ENCODE results near the gene PRRT1. TPM values are rescaled to one million over a fixed set of nuclear protein-coding genes. Genes with fewer than 3 reads are reported as not detected.

Gene PRRT1
- polyA plus RNA-seq, 1 donor (not counting 4 experiments of a cell fraction or from before 2014, with no cell fraction given), result 0.09 TPM

DNA sequence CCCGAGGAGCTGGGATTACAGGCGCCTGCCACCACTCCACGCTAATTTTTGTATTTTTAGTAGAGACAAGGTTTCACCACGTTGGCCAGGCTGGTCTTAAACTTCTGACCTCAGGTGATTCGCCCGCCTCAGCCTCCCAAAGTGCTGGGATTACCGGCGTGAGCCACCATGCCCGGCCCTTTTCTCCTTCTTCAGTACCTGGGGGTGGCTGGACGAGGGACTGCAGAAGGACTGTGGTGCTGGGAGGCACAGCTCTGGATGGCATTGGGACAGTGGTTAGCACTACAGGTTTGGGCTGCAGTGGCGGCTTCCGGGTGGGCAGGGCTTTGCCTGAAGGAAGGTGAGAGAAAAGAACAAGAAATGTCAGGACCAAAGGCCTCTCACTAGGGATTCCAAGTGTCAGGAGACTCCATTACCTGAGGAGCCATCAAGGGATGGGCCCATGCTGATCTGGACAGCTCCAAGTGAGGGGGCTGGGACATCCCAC, 31.1 kb downstream of the PRRT1 start:
- H4K20me1 ChIP-seq (ENCODE audit: control insufficient read depth, extremely low read depth, insufficient read depth, low read length), result no peaks in the 10 kb centered on the region
- H2AFZ ChIP-seq (ENCODE audit: control insufficient read depth, low read length), result no peak overlapping the region
- H3K9me1 ChIP-seq (ENCODE audit: control insufficient read depth, extremely low read depth, insufficient read depth, low read length), result no peaks in the 10 kb centered on the region
- dilution Hi-C loops (cut with MboI; ENCODE audit: extremely low pct_ligation_motif_present, low sequenced_read_pairs), result no loop called here
- no peaks in the 10 kb centered on the region for H3K4me1 ChIP-seq (ENCODE audit: control insufficient read depth, extremely low read depth, insufficient read depth, low read length)
- FAIRE-seq (no peak), DNase-seq (ENCODE audit: low read depth, low spot score) (no peak)
- no peak overlapping the region for H3K27ac ChIP-seq (ENCODE audit: control insufficient read depth, insufficient read depth, low read length)
- no peaks in the 10 kb centered on the region for H3K79me2 ChIP-seq (ENCODE audit: control insufficient read depth, insufficient read depth, low read length)
- peaks cover 28 to 34% of the 10 kb centered on the region in 2 experiments for H3K36me3 ChIP-seq (ENCODE audit: control insufficient read depth in 2 of 2, extremely low read depth in 1 of 2, insufficient read depth in 2 of 2, low read length in 2 of 2)
- H3K4me2 ChIP-seq (ENCODE audit: control insufficient read depth, extremely low read depth, insufficient read depth, low read depth, low read length), result no peak overlapping the region
- no peaks in the 10 kb centered on the region for H3K9me3 ChIP-seq (ENCODE audit: control insufficient read depth, low read depth, low read length)
- H3K27me3 ChIP-seq (ENCODE audit: control insufficient read depth, extremely low read depth, insufficient read depth, low read length), result no peaks in the 10 kb centered on the region
- H3K9ac ChIP-seq (ENCODE audit: control insufficient read depth, extremely low read depth, insufficient read depth, low read length), result no peak overlapping the region
- H3K4me3 ChIP-seq (ENCODE audit: control insufficient read depth in 2 of 3, extremely low read depth in 1 of 3, insufficient read depth in 2 of 3, low read depth in 1 of 3, low read length in 3 of 3), result no peak overlapping the region
- TF ChIP-seq CTCF (optimal IDR thresholded peaks at IDR 0.05 in 1 of 3, IDR thresholded peaks at IDR 0.05 in 1 of 3, conservative IDR thresholded peaks at IDR 0.05 in 1 of 3; ENCODE audit: extremely low read depth in 1 of 3, insufficient read depth in 2 of 3, low read length in 3 of 3) (no peak), EZH2 (IDR thresholded peaks at IDR 0.05; ENCODE audit: low read length) (no peak)

- no peaks in the 10 kb centered on the region for H3K27me3 ChIP-seq (ENCODE audit: control insufficient read depth, extremely low read depth, insufficient read depth, low read length)
- peak; percentile 36 for FAIRE-seq
- peak; percentile 94 to 97 (median 96) for TF ChIP-seq CTCF (optimal IDR thresholded peaks at IDR 0.05 in 1 of 3, IDR thresholded peaks at IDR 0.05 in 1 of 3, conservative IDR thresholded peaks at IDR 0.05 in 1 of 3; ENCODE audit: extremely low read depth in 1 of 3, insufficient read depth in 2 of 3, low read length in 3 of 3)
- no peak for TF ChIP-seq EZH2 (IDR thresholded peaks at IDR 0.05; ENCODE audit: low read length)
- peaks cover 15% of the 10 kb centered on the region for H3K4me1 ChIP-seq (ENCODE audit: control insufficient read depth, extremely low read depth, insufficient read depth, low read length)
- H3K4me3 ChIP-seq (ENCODE audit: control insufficient read depth in 2 of 3, extremely low read depth in 1 of 3, insufficient read depth in 2 of 3, low read depth in 1 of 3, low read length in 3 of 3), result no peak overlapping the region
- dilution Hi-C loops (cut with MboI; ENCODE audit: extremely low pct_ligation_motif_present, low sequenced_read_pairs), result no loop called here
- peak overlapping the region; percentile 9 for H2AFZ ChIP-seq (ENCODE audit: control insufficient read depth, low read length)
- peaks cover 24 to 36% of the 10 kb centered on the region in 2 experiments for H3K36me3 ChIP-seq (ENCODE audit: control insufficient read depth in 2 of 2, extremely low read depth in 1 of 2, insufficient read depth in 2 of 2, low read length in 2 of 2)
- no peak overlapping the region for H3K27ac ChIP-seq (ENCODE audit: control insufficient read depth, insufficient read depth, low read length)
- H3K4me2 ChIP-seq (ENCODE audit: control insufficient read depth, extremely low read depth, insufficient read depth, low read depth, low read length), result no peak overlapping the region
- H3K79me2 ChIP-seq (ENCODE audit: control insufficient read depth, insufficient read depth, low read length), result no peaks in the 10 kb centered on the region
- no peak overlapping the region for H3K9ac ChIP-seq (ENCODE audit: control insufficient read depth, extremely low read depth, insufficient read depth, low read length)
- no peaks in the 10 kb centered on the region for H3K9me3 ChIP-seq (ENCODE audit: control insufficient read depth, low read depth, low read length)
- DNase-seq (ENCODE audit: low read depth, low spot score), result peak; percentile 28
- H3K9me1 ChIP-seq (ENCODE audit: control insufficient read depth, extremely low read depth, insufficient read depth, low read length), result no peaks in the 10 kb centered on the region
- no peaks in the 10 kb centered on the region for H4K20me1 ChIP-seq (ENCODE audit: control insufficient read depth, extremely low read depth, insufficient read depth, low read length)
Measured at GRCh38 chr6:32118782-32119628, 32.7 kb downstream of the PRRT1 start.
